H1 (cell line): ENCODE data around the gene SIPA1L3.

Experiments
- CEBPB ChIP-seq: IDR thresholded peaks from 2 replicates; pipeline ENCODE4 v1.6.1; 2012; ENCODE audit warnings: low read depth, low read length
- GTF2F1 ChIP-seq: IDR thresholded peaks from 2 replicates; pipeline ENCODE4 v1.6.1; 2012; ENCODE audit warnings: low read depth, low read length, improper control_type of control experiment, borderline replicate concordance
- RAD21 ChIP-seq, 2 experiments: IDR thresholded peaks in 1 of 2; conservative IDR thresholded peaks in 1 of 2; 2 replicates each; pipeline ENCODE4 v1.6.1; 2011; ENCODE audit warnings: low read depth in 2 of 2, low read length in 2 of 2, improper control_type of control experiment in 1 of 2, inconsistent platforms in 1 of 2, mild to moderate bottlenecking in 1 of 2, moderate library complexity in 1 of 2
- SAP30 ChIP-seq: fragments of 300-600 bp; sonication (generic); IDR thresholded peaks from 2 replicates; pipeline ENCODE4 v1.7.1; 2012; ENCODE audit warnings: low read length, moderate library complexity, mild to moderate bottlenecking, inconsistent platforms; ENCODE audit not compliant: insufficient read depth, insufficient replicate concordance
- SIN3A ChIP-seq, 2 experiments: IDR thresholded peaks in 1 of 2; conservative IDR thresholded peaks in 1 of 2; 2 replicates each; pipeline ENCODE4 v1.6.1; 2011 to 2012; ENCODE audit warnings: low read length in 2 of 2, improper control_type of control experiment in 1 of 2, low read depth in 1 of 2, mild to moderate bottlenecking in 1 of 2
- SIX5 ChIP-seq: IDR thresholded peaks from 2 replicates; pipeline ENCODE4 v1.6.1; 2011; ENCODE audit warnings: mild to moderate bottlenecking, low read depth, low read length
- TCF12 ChIP-seq: IDR thresholded peaks from 2 replicates; pipeline ENCODE4 v1.6.1; 2011; ENCODE audit warnings: low read depth, mild to moderate bottlenecking, low read length
- TF ChIP-seq, protein P1 (sequence below), 3 experiments: IDR thresholded peaks; 1 replicate in 2 of 3; 2 replicates in 1 of 3; pipeline versions ENCODE4 v1.5.1 to v1.6.1; 2011; ENCODE audit warnings: low read length in 3 of 3, mild to moderate bottlenecking in 3 of 3, inconsistent platforms in 2 of 3, low read depth in 1 of 3, moderate library complexity in 1 of 3; ENCODE audit not compliant: insufficient read depth in 1 of 3; ENCODE audit errors: control extremely low read depth in 1 of 3
- TF ChIP-seq, protein P2 (sequence below): IDR thresholded peaks from 2 replicates; pipeline ENCODE4 v1.6.1; 2012; ENCODE audit warnings: inconsistent platforms

DNA sequence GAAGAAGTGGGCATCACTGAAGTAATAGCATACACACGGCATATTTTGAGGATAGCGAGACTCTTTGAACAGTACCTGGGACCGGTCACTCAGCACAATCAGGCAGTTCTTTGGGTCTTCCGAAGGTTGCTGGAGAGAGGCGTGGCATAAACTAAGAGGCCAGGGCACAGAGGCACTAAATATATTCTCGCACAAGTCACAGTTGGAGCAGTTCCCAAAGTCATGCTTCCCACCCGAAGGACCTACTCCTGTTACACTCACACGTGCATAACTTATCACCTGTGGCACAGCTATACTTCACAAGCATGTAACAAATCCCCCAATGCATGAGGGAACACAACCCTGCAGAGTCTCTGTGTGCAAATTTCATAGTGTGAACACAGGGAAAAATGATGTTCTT lies 10.8 kb upstream of the SIPA1L3 start:
- TF ChIP-seq, protein P1, sequence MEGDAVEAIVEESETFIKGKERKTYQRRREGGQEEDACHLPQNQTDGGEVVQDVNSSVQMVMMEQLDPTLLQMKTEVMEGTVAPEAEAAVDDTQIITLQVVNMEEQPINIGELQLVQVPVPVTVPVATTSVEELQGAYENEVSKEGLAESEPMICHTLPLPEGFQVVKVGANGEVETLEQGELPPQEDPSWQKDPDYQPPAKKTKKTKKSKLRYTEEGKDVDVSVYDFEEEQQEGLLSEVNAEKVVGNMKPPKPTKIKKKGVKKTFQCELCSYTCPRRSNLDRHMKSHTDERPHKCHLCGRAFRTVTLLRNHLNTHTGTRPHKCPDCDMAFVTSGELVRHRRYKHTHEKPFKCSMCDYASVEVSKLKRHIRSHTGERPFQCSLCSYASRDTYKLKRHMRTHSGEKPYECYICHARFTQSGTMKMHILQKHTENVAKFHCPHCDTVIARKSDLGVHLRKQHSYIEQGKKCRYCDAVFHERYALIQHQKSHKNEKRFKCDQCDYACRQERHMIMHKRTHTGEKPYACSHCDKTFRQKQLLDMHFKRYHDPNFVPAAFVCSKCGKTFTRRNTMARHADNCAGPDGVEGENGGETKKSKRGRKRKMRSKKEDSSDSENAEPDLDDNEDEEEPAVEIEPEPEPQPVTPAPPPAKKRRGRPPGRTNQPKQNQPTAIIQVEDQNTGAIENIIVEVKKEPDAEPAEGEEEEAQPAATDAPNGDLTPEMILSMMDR (IDR thresholded peaks at IDR 0.05; ENCODE audit: control extremely low read depth in 1 of 3, insufficient read depth in 1 of 3, low read depth in 1 of 3, low read length in 3 of 3): no peak
- no peak for TF ChIP-seq SIX5
- TF ChIP-seq, protein P2, sequence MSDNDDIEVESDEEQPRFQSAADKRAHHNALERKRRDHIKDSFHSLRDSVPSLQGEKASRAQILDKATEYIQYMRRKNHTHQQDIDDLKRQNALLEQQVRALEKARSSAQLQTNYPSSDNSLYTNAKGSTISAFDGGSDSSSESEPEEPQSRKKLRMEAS: no peak
- TF ChIP-seq GTF2F1: no peak
- no peak for TF ChIP-seq RAD21 (IDR thresholded peaks at IDR 0.05 in 1 of 2, conservative IDR thresholded peaks at IDR 0.05 in 1 of 2; ENCODE audit: low read depth in 2 of 2, low read length in 2 of 2)
- no peak for TF ChIP-seq SIN3A (conservative IDR thresholded peaks at IDR 0.05 in 1 of 2, IDR thresholded peaks at IDR 0.05 in 1 of 2; ENCODE audit: low read depth in 1 of 2, low read length in 2 of 2)
- TF ChIP-seq CEBPB: no peak
- TF ChIP-seq SAP30: no peak
- no peak for TF ChIP-seq TCF12
